ENCODE data around the gene IL17B.

IL17B gene

GRCh38 chr5:149358868-149359495 lies 20.1 kb downstream of the IL17B start:
- Mint-ChIP-seq H3K27me3 (no peaks in the 10 kb centered on the region), H3K27ac (peak overlapping the region; percentile 82), H3K9me3 (no peaks in the 10 kb centered on the region), H3K4me1 (peaks cover 65% of the 10 kb centered on the region), H3K4me3 (peak overlapping the region; percentile 89), H3K36me3 (peaks cover 44% of the 10 kb centered on the region)
- CTCF ChIA-PET, result interaction anchor here (0.9 to 3.8 kb wide), 6 partner anchors 8 to 206 kb away, joined by 3 to 46 read pairs (median 4); no protein-coding TSS in a partner anchor
- no peak for DNase-seq

GRCh38 chr5:149358294-149358651 lies 20.8 kb downstream of the IL17B start:
- CTCF ChIA-PET, result interaction anchor here (0.8 to 3.8 kb wide), 5 partner anchors 9 to 13 kb away, joined by 3 to 46 read pairs (median 3); partner anchors contain the start of gene GRPEL2
- Mint-ChIP-seq H3K4me1 (peaks cover 71% of the 10 kb centered on the region), H3K27me3 (no peaks in the 10 kb centered on the region), H3K27ac (peak overlapping the region; percentile 82), H3K36me3 (peaks cover 49% of the 10 kb centered on the region), H3K4me3 (peak overlapping the region; percentile 89), H3K9me3 (no peaks in the 10 kb centered on the region)
- DNase-seq, result peak; percentile 53

- Mint-ChIP-seq H3K4me3 (peak within 1 kb of the TSS; percentile 89), H3K36me3 (peaks cover 47% of the 10 kb centered on the region)
These were observed 21.5 kb downstream of the IL17B start, which contains the start of gene PCYOX1L for GRCh38 chr5:149357370-149358293. PCYOX1L (plus strand) TSS chr5:149358046; CDS start chr5:149358069, 23 bp downstream.

DNA sequence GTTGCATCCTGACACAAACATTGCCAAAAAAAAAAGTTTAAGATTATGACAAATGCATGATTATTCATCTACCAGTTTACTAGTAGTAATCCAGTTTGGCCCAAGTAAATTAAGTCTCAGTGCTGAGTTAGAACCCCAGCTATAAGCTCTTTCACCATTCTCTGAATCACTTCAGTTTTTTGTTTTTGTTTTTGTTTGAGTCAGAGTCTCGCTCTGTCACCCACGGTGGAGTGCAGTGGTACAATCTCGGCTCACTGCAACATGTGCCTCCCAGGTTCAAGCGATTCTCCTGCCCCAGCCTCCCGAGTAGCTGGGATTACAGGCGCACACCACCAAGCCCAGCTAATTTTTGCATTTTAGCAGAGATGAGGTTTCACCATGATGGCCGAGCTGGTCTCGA lies 22.7 kb downstream of the IL17B start:
- CTCF ChIA-PET, result interaction anchor here (0.6 to 3.8 kb wide), 2 partner anchors 11 to 496 kb away, joined by 3 to 46 read pairs; no protein-coding TSS in a partner anchor
- peaks cover 87% of the 10 kb centered on the region for H3K4me1 Mint-ChIP-seq
- no peak for DNase-seq

More at GRCh38 chr5:149357370-149358293, 21.5 kb downstream of the IL17B start, which contains the start of gene PCYOX1L:
- Mint-ChIP-seq H3K9me3 (no peaks in the 10 kb centered on the region), H3K27me3 (no peaks in the 10 kb centered on the region), H3K4me1 (peaks cover 74% of the 10 kb centered on the region), H3K27ac (peak within 1 kb of the TSS; percentile 82)
- CTCF ChIA-PET, result interaction anchor here (0.8 to 3.8 kb wide), 5 partner anchors 8 to 14 kb away, joined by 3 to 46 read pairs (median 3); partner anchors contain the start of gene GRPEL2
- peak; percentile 96 for DNase-seq

GRCh38 chr5:149355688-149356087 lies 23.4 kb downstream of the IL17B start:
- H3K36me3 Mint-ChIP-seq, result peaks cover 64% of the 10 kb centered on the region
- CTCF ChIA-PET, result interaction anchor here (0.7 to 3.8 kb wide), 2 partner anchors 12 to 209 kb away, joined by 3 to 46 read pairs; no protein-coding TSS in a partner anchor
- no peaks in the 10 kb centered on the region for H3K27me3 Mint-ChIP-seq
- no peak overlapping the region for H3K4me3 Mint-ChIP-seq
- H3K9me3 Mint-ChIP-seq, result no peaks in the 10 kb centered on the region
- no peak for DNase-seq
- peak overlapping the region; percentile 29 for H3K27ac Mint-ChIP-seq
- H3K4me1 Mint-ChIP-seq, result peaks cover 87% of the 10 kb centered on the region

More for the DNA sequence above, 22.7 kb downstream of the IL17B start:
- Mint-ChIP-seq H3K4me3 (no peak overlapping the region), H3K9me3 (no peaks in the 10 kb centered on the region), H3K27me3 (no peaks in the 10 kb centered on the region), H3K36me3 (peaks cover 59% of the 10 kb centered on the region), H3K27ac (no peak overlapping the region)

DNA sequence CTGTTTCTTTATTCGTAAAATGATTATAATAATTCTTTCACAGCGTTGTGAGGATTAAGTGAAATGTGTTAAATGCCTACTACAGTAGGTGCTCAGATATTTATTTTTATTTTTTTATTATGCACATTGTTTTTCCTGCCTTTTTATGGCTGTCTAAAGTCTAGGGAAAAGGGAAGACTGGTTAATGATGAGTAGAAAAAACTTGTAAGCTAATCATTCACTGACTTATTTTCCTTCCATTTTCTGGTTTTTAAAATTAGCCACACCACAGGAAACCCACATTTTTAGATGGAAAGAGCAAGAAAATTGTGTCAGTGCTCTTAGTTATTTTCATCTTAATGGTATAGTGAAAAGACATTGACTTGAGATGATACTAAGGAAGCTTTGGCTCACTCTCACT lies 25.2 kb downstream of the IL17B start:
- DNase-seq, result no peak
- peaks cover 67% of the 10 kb centered on the region for H3K36me3 Mint-ChIP-seq
- H3K4me1 Mint-ChIP-seq, result peaks cover 87% of the 10 kb centered on the region
- peak overlapping the region; percentile 77 for H3K27ac Mint-ChIP-seq
- no peak overlapping the region for H3K4me3 Mint-ChIP-seq
- no peaks in the 10 kb centered on the region for H3K9me3 Mint-ChIP-seq
- CTCF ChIA-PET, result interaction anchor here (1.5 to 2.4 kb wide), 2 partner anchors 14 to 18 kb away, joined by 4 to 7 read pairs; no protein-coding TSS in a partner anchor
- H3K27me3 Mint-ChIP-seq, result no peaks in the 10 kb centered on the region

DNA sequence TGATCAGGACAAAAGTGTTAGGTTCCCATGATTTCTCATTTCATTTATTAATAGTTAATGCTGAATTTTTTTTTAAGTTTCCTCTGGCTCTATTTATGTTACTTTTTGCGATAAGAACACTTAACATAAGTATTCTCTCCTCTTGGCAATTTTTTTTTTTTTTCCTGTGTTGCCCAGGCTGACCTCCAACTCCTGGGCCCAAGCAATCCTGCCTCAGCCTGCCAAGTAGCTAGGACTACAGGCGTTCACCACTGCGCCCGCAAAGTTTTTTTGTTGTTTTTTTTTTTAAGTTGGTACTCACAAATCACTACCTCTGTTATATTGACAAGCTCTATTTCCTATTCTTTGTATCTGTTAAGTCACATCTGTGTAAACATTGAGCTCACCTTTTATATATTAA lies 26.9 kb downstream of the IL17B start:
- CTCF ChIA-PET, result no interaction called here
- Mint-ChIP-seq H3K9me3 (no peaks in the 10 kb centered on the region), H3K27ac (peak overlapping the region; percentile 4), H3K27me3 (no peaks in the 10 kb centered on the region), H3K4me3 (no peak overlapping the region), H3K36me3 (peaks cover 82% of the 10 kb centered on the region), H3K4me1 (peaks cover 90% of the 10 kb centered on the region)
- DNase-seq, result no peak

- CTCF ChIA-PET, result interaction anchor here (0.9 to 1.7 kb wide), 2 partner anchors 8 to 11 kb away, joined by 3 read pairs; partner anchors contain the start of gene PCYOX1L
- H3K4me3 Mint-ChIP-seq, result peak overlapping the region; percentile 80
- H3K27ac Mint-ChIP-seq, result peak overlapping the region; percentile 89
- H3K4me1 Mint-ChIP-seq, result peaks cover 81% of the 10 kb centered on the region
- no peaks in the 10 kb centered on the region for H3K27me3 Mint-ChIP-seq
- peaks cover 77% of the 10 kb centered on the region for H3K36me3 Mint-ChIP-seq
- DNase-seq, result no peak
- H3K9me3 Mint-ChIP-seq, result no peaks in the 10 kb centered on the region
These were observed 29.7 kb downstream of the IL17B start for GRCh38 chr5:149349382-149349781.

DNA sequence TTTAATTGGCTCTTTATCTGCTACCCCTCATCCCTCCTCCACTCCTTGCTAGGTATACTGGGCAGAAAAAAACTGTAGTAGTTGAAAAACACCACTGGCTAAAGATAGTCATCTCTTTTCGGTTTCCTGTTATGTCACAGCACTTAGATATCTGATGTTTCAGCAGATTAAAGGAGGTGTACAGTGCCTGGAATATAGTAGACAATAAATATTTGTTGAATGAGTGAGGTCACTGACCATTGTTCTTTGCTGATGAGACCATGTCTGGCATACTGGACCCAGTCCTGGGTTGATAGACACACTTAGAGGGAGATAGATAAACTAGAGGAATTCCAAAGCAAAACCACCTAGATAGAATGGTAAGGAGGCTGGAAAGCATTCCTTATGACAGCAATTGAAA lies 30.6 kb downstream of the IL17B start:
- CTCF ChIA-PET, result no interaction called here
- Mint-ChIP-seq H3K4me1 (peaks cover 82% of the 10 kb centered on the region), H3K27ac (peak overlapping the region; percentile 89)

GRCh38 chr5:149345892-149346222 lies 33.2 kb downstream of the IL17B start:
- peak overlapping the region; percentile 80 for H3K4me3 Mint-ChIP-seq
- H3K9me3 Mint-ChIP-seq, result no peaks in the 10 kb centered on the region
- peaks cover 61% of the 10 kb centered on the region for H3K4me1 Mint-ChIP-seq
- peak overlapping the region; percentile 86 for H3K27ac Mint-ChIP-seq
- H3K27me3 Mint-ChIP-seq, result no peaks in the 10 kb centered on the region
- CTCF ChIA-PET, result interaction anchor here (1.1 to 3.2 kb wide), 4 partner anchors 12 to 24 kb away, joined by 5 to 21 read pairs (median 6); partner anchors contain the start of gene PCYOX1L
- H3K36me3 Mint-ChIP-seq, result peaks cover 47% of the 10 kb centered on the region
- peak; percentile 36 for DNase-seq

More for the DNA sequence above, 30.6 kb downstream of the IL17B start:
- H3K9me3 Mint-ChIP-seq, result no peaks in the 10 kb centered on the region
- peaks cover 70% of the 10 kb centered on the region for H3K36me3 Mint-ChIP-seq
- peak overlapping the region; percentile 80 for H3K4me3 Mint-ChIP-seq
- no peaks in the 10 kb centered on the region for H3K27me3 Mint-ChIP-seq
- no peak for DNase-seq

GRCh38 chr5:149345147-149345891 lies 33.8 kb downstream of the IL17B start, which contains the start of gene GRPEL2:
GRPEL2 (plus strand) TSS chr5:149345499; CDS start chr5:149345540, 41 bp downstream.
- peak within 1 kb of the TSS; percentile 86 for H3K27ac Mint-ChIP-seq
- peak; percentile 94 for DNase-seq
- no peaks in the 10 kb centered on the region for H3K27me3 Mint-ChIP-seq
- H3K9me3 Mint-ChIP-seq, result no peaks in the 10 kb centered on the region
- peaks cover 56% of the 10 kb centered on the region for H3K4me1 Mint-ChIP-seq
- H3K4me3 Mint-ChIP-seq, result peak within 1 kb of the TSS; percentile 80
- peaks cover 42% of the 10 kb centered on the region for H3K36me3 Mint-ChIP-seq
- CTCF ChIA-PET, result interaction anchor here (1.7 to 3.2 kb wide), 4 partner anchors 12 to 27 kb away, joined by 5 to 21 read pairs (median 6); partner anchors contain the start of gene PCYOX1L

- CTCF ChIA-PET, result interaction anchor here (1.4 to 3.2 kb wide), 4 partner anchors 22 to 28 kb away, joined by 3 to 21 read pairs (median 6); no protein-coding TSS in a partner anchor
- no peaks in the 10 kb centered on the region for H3K27me3 Mint-ChIP-seq
- DNase-seq, result no peak
- peaks cover 44% of the 10 kb centered on the region for H3K4me1 Mint-ChIP-seq
- no peak overlapping the region for H3K4me3 Mint-ChIP-seq
- H3K36me3 Mint-ChIP-seq, result peaks cover 30% of the 10 kb centered on the region
- H3K9me3 Mint-ChIP-seq, result no peaks in the 10 kb centered on the region
- peak overlapping the region; percentile 86 for H3K27ac Mint-ChIP-seq
These were observed 34.9 kb downstream of the IL17B start for GRCh38 chr5:149344151-149344550.

DNA sequence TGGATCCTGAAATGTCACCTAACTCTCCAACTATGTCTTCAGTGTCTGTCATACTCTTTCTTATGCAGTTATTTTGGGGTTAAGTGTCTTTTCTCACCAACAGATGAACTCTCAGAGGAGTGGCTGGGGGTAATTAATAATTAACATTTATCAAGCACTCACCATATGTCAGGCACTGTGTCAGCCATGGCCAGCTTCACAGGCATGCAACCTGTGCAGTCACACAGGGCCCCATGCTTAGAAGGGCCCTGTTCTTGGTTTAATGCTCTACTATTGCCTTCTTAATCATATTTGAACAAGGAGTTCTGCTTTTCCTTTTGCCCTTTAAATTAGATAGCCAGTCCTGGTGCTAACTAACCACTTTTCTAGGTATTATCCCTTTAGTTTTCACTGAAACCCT lies 37.2 kb downstream of the IL17B start:
- Mint-ChIP-seq H3K4me1 (peaks cover 22% of the 10 kb centered on the region), H3K9me3 (no peaks in the 10 kb centered on the region), H3K27ac (no peak overlapping the region), H3K4me3 (no peak overlapping the region), H3K27me3 (peaks cover 8% of the 10 kb centered on the region), H3K36me3 (peaks cover 9% of the 10 kb centered on the region)
- no peak for DNase-seq
- CTCF ChIA-PET, result interaction anchor here (1.8 kb wide), 1 partner anchor 30 kb away, joined by 6 read pairs; no protein-coding TSS in a partner anchor

All from activated naive CD4-positive, alpha-beta T cell treated with anti-CD3 and anti-CD28 coated beads, Interleukin-2, amount 10 ng/mL, durations not matched to agents 7 days and 5 days (primary cell).